Panc1 (cell line): Measurements from ENCODE around the gene GLI1. TPM values are rescaled to one million over a fixed set of nuclear protein-coding genes. Genes with fewer than 3 reads are reported as not detected.
A peak's percentile ranks its signal among the peaks of the same experiment; 100 is the strongest.

Experiments used
- ATAC-seq: fragments of 200-7000 bp; cut with Tn5 transposase; 2 replicates; pipeline ENCODE4 v1.9.1; 2020; ENCODE audit warnings: mild to moderate bottlenecking, moderate library complexity
- BruUV-seq: library from RNA; stranded (reverse); fragments of 400-500 nt; replicated peaks from 2 replicates; lab custom pipeline; 2021; lab: Mats Ljungman, UMichigan
- CTCF ChIA-PET: fragments of 300-600 bp; sonication (Branson Sonifier 250); formaldehyde crosslinking; loops from one replicate; lab custom pipeline; 2022; ENCODE audit warnings: antibody characterized with exemption; lab: Charles Lee
- POLR2A ChIA-PET: fragments of 300-600 bp; sonication (Branson Sonifier 250); formaldehyde crosslinking; loops from one replicate; lab custom pipeline; 2022; ENCODE audit warnings: antibody characterized with exemption; lab: Charles Lee
- DNase-seq: peaks from one replicate; pipeline ENCODE4 v3.0.0-alpha.2; 2010; ENCODE audit warnings: low read depth, low spot score
- H3K27ac ChIP-seq: 2 replicates; pipeline ENCODE4 v1.5.1; 2011; ENCODE audit warnings: mild to moderate bottlenecking, low read length, inconsistent platforms
- H3K27me3 ChIP-seq: fragments of 200-500 bp; sonication (Bioruptor generic); 2 replicates; pipeline ENCODE4 v1.6.0; 2014; ENCODE audit warnings: low read length, inconsistent platforms; ENCODE audit not compliant: control insufficient read depth, insufficient read depth
- H3K36me3 ChIP-seq: fragments of 200-500 bp; sonication (Bioruptor generic); 2 replicates; pipeline ENCODE4 v1.5.1; 2014; ENCODE audit warnings: inconsistent platforms, mild to moderate bottlenecking, low read length, moderate library complexity; ENCODE audit not compliant: control insufficient read depth, insufficient read depth
- H3K4me1 ChIP-seq: 2 replicates; pipeline ENCODE4 v1.5.1; 2011; ENCODE audit warnings: inconsistent platforms, mild to moderate bottlenecking, low read length, moderate library complexity; ENCODE audit not compliant: control insufficient read depth, insufficient read depth
- H3K4me3 ChIP-seq, 2 experiments: 2 replicates each; pipeline ENCODE4 v1.5.1; 2011 to 2012; ENCODE audit warnings: low read depth in 2 of 2, low read length in 2 of 2, mild to moderate bottlenecking in 2 of 2, inconsistent platforms in 1 of 2, moderate library complexity in 1 of 2
- H3K9me3 ChIP-seq: fragments of 200-500 bp; sonication (Bioruptor generic); 2 replicates; pipeline ENCODE4 v1.5.1; 2014; ENCODE audit warnings: low read depth, mild to moderate bottlenecking, inconsistent platforms, low read length, moderate library complexity; ENCODE audit not compliant: control insufficient read depth, insufficient read depth
- POLR2AphosphoS5 ChIP-seq: IDR thresholded peaks from 2 replicates; pipeline ENCODE4 v1.6.1; 2012; ENCODE audit warnings: mild to moderate bottlenecking, low read depth, low read length, moderate library complexity
- SIN3A ChIP-seq: IDR thresholded peaks from 2 replicates; pipeline ENCODE4 v1.6.1; 2012; ENCODE audit warnings: low read depth, mild to moderate bottlenecking, low read length, moderate library complexity, borderline replicate concordance; ENCODE audit not compliant: insufficient read depth
- TCF7L2 ChIP-seq: IDR thresholded peaks from 2 replicates; pipeline ENCODE4 v1.6.1; 2011; ENCODE audit warnings: mild to moderate bottlenecking, low read depth, low read length, inconsistent platforms
- in situ Hi-C: cut with HindIII; loops from 2 replicates; pipeline ENCODE4 v1.10.0; 2016; ENCODE audit warnings: low sequenced_read_pairs, low pct_unique_long_range_greater_than_20kb
- intact Hi-C: fragments of 100-400 bp; cut with micrococcal nuclease; formaldehyde crosslinking; loops from one replicate; pipeline ENCODE4 v1.10.0; 2022; ENCODE audit not compliant: unreplicated experiment
- total RNA-seq: library from RNA; stranded (reverse); gene quantifications from one replicate; pipeline ENCODE4 v1.2.1, GENCODE V29; 2021; ENCODE audit not compliant: unreplicated experiment
- TF ChIP-seq, protein P1 (sequence below), 2 experiments: IDR thresholded peaks; 2 replicates each; pipeline ENCODE4 v1.6.1; 2011 to 2012; ENCODE audit warnings: low read depth in 2 of 2, control low read depth in 1 of 2, low read length in 1 of 2, mild to moderate bottlenecking in 1 of 2, moderate library complexity in 1 of 2; ENCODE audit not compliant: insufficient read depth in 1 of 2
- TF ChIP-seq, protein P2 (sequence below): fragments of 450-650 bp; IDR thresholded peaks from 2 replicates; pipeline ENCODE4 v1.5.1; 2017; ENCODE audit warnings: mild to moderate bottlenecking

The GLI1 gene
- total RNA-seq, 1 experiment from 2014 or later: 6.5 TPM

DNA sequence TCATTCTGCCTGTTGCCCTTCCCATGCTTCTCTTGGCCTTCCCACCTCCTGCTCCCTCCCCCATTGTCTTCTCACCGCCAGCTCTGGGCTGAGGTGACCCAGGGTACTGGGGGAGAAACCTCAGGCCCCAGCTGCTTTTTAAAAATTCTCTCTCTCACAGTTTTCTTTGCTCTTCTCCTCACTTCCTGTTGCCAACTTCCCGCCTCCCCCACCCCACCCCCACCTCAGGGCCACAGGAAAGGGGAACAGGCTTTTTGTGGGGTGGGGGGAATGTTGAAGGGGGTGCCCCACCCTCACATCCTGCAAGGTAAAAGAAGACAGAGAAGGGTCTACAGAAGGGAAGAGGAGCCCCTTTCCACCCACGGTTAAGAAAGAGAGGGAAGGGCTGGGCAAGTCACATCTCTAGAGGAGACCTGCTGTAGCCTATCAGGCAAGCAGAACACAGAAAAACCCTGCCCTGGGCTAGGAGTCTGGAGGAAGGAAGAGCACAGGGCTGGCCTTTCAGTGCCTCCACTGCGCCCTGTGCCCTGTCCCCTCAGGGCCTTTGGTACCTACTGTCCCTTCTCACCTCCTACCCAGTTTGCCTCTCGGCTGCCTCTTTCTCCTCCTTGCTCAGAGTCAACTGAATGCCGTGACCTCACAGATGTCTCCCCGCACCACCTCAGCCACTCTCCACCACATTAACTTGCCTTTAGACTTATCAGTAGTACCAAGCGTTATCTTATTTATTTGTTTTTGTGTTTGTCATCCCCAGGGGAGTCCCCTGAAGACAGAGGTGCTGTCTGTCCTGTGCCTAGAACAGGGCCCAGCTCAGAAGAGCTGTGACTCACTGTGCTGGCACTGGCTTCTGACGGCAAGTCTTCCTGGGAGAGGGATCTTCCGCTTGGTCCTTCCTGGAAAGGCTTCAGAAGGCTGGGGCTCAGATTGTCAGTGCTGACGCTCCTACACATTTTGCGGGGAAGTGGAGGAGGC is 18.4 kb downstream of the GLI1 start:
- no peak overlapping the region for H3K27ac ChIP-seq
- ChIA-PET POLR2A (no interaction called here), CTCF (interaction anchor here (0.5 to 1.1 kb wide), 3 partner anchors 8 to 170 kb away, joined by 3 to 15 read pairs (median 4); no protein-coding TSS in a partner anchor)
- no TSS peak for BruUV-seq
- intact Hi-C loops (no loop called here), in situ Hi-C loops (no loop called here)
- ATAC-seq (peak; percentile 48), DNase-seq (no peak)
- H3K27me3 ChIP-seq: peaks cover 2% of the 10 kb centered on the region; the same call in 1 of the 2 replicates
- H3K4me3 ChIP-seq: no peak overlapping the region
- H3K4me1 ChIP-seq: no peaks in the 10 kb centered on the region; the same call in 1 of the 2 replicates
- H3K9me3 ChIP-seq: no peaks in the 10 kb centered on the region
- TF ChIP-seq TCF7L2: no peak
- TF ChIP-seq, protein P1, sequence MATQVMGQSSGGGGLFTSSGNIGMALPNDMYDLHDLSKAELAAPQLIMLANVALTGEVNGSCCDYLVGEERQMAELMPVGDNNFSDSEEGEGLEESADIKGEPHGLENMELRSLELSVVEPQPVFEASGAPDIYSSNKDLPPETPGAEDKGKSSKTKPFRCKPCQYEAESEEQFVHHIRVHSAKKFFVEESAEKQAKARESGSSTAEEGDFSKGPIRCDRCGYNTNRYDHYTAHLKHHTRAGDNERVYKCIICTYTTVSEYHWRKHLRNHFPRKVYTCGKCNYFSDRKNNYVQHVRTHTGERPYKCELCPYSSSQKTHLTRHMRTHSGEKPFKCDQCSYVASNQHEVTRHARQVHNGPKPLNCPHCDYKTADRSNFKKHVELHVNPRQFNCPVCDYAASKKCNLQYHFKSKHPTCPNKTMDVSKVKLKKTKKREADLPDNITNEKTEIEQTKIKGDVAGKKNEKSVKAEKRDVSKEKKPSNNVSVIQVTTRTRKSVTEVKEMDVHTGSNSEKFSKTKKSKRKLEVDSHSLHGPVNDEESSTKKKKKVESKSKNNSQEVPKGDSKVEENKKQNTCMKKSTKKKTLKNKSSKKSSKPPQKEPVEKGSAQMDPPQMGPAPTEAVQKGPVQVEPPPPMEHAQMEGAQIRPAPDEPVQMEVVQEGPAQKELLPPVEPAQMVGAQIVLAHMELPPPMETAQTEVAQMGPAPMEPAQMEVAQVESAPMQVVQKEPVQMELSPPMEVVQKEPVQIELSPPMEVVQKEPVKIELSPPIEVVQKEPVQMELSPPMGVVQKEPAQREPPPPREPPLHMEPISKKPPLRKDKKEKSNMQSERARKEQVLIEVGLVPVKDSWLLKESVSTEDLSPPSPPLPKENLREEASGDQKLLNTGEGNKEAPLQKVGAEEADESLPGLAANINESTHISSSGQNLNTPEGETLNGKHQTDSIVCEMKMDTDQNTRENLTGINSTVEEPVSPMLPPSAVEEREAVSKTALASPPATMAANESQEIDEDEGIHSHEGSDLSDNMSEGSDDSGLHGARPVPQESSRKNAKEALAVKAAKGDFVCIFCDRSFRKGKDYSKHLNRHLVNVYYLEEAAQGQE (IDR thresholded peaks at IDR 0.05; ENCODE audit: insufficient read depth in 1 of 2, low read depth in 2 of 2, low read length in 1 of 2): no peak
- TF ChIP-seq SIN3A: no peak
- TF ChIP-seq POLR2AphosphoS5: no peak
- TF ChIP-seq, protein P2, sequence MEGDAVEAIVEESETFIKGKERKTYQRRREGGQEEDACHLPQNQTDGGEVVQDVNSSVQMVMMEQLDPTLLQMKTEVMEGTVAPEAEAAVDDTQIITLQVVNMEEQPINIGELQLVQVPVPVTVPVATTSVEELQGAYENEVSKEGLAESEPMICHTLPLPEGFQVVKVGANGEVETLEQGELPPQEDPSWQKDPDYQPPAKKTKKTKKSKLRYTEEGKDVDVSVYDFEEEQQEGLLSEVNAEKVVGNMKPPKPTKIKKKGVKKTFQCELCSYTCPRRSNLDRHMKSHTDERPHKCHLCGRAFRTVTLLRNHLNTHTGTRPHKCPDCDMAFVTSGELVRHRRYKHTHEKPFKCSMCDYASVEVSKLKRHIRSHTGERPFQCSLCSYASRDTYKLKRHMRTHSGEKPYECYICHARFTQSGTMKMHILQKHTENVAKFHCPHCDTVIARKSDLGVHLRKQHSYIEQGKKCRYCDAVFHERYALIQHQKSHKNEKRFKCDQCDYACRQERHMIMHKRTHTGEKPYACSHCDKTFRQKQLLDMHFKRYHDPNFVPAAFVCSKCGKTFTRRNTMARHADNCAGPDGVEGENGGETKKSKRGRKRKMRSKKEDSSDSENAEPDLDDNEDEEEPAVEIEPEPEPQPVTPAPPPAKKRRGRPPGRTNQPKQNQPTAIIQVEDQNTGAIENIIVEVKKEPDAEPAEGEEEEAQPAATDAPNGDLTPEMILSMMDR: no peak
- no peaks in the 10 kb centered on the region for H3K36me3 ChIP-seq

DNA sequence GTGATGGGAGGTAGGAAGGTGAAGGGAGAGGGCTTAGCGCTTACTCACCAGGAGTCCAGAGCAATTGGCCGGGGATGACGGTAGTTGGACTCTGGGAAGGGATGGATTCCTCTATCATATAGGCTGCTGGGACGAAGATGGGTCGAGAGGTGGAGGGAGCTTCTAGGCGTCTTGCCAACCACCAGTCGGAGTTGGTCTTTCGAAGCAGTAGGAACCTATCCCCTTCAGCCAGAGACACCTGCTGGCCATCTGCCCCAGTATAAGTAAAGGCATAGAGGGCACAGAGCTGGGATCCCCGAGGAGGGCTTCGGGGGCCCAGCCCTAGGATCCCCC is 19.4 kb downstream of the GLI1 start:
- BruUV-seq: no TSS peak
- Histone ChIP-seq H3K36me3 (no peaks in the 10 kb centered on the region), H3K27me3 (peaks cover 2% of the 10 kb centered on the region; the same call in 1 of the 2 replicates), H3K27ac (no peak overlapping the region), H3K4me3 (no peak overlapping the region), H3K9me3 (no peaks in the 10 kb centered on the region), H3K4me1 (no peaks in the 10 kb centered on the region; the same call in 1 of the 2 replicates)
- in situ Hi-C loops (no loop called here), intact Hi-C loops (no loop called here)
- no peak for ATAC-seq
- TF ChIP-seq, protein P1 (IDR thresholded peaks at IDR 0.05; ENCODE audit: insufficient read depth in 1 of 2, low read depth in 2 of 2, low read length in 1 of 2): no peak
- TF ChIP-seq TCF7L2 (no peak), POLR2AphosphoS5 (no peak), SIN3A (no peak)
- TF ChIP-seq, protein P2: no peak
- CTCF ChIA-PET: interaction anchor here (1.1 kb wide), 1 partner anchor 13 kb away, joined by 3 read pairs; no protein-coding TSS in a partner anchor
- DNase-seq: no peak
- POLR2A ChIA-PET: no interaction called here
